GM12801 (cell line): Measurements from ENCODE around the gene EYA2.

ENCODE experiments used
- CTCF ChIP-seq: IDR thresholded peaks from one replicate; pipeline ENCODE4 v1.5.1; 2011; ENCODE audit warnings: control low read depth; ENCODE audit not compliant: insufficient read length; ENCODE audit errors: extremely low read depth

EYA2 gene

GRCh38 chr20:47088335-47088734, 193.7 kb downstream of the EYA2 start:
- no peak for TF ChIP-seq CTCF

GRCh38 chr20:47089151-47089550, 194.5 kb downstream of the EYA2 start:
- TF ChIP-seq CTCF: no peak

GRCh38 chr20:47090835-47091234, 196.2 kb downstream of the EYA2 start:
- TF ChIP-seq CTCF: no peak

GRCh38 chr20:47093320-47093966, 198.8 kb downstream of the EYA2 start:
- no peak for TF ChIP-seq CTCF

- no peak for TF ChIP-seq CTCF
Measured at GRCh38 chr20:47095690-47096089, 201.0 kb downstream of the EYA2 start.

- TF ChIP-seq CTCF: no peak
Measured at GRCh38 chr20:47097691-47098622, 203.3 kb downstream of the EYA2 start.

- no peak for TF ChIP-seq CTCF
Measured at GRCh38 chr20:47099093-47099492, 204.4 kb downstream of the EYA2 start.
